ENCODE results near the gene KIAA1217. TPM values are rescaled to one million over a fixed set of nuclear protein-coding genes. Genes with fewer than 3 reads are reported as not detected.

Gene KIAA1217
- total RNA-seq, 1 donor from 2014 or later = 18.9 TPM

DNA sequence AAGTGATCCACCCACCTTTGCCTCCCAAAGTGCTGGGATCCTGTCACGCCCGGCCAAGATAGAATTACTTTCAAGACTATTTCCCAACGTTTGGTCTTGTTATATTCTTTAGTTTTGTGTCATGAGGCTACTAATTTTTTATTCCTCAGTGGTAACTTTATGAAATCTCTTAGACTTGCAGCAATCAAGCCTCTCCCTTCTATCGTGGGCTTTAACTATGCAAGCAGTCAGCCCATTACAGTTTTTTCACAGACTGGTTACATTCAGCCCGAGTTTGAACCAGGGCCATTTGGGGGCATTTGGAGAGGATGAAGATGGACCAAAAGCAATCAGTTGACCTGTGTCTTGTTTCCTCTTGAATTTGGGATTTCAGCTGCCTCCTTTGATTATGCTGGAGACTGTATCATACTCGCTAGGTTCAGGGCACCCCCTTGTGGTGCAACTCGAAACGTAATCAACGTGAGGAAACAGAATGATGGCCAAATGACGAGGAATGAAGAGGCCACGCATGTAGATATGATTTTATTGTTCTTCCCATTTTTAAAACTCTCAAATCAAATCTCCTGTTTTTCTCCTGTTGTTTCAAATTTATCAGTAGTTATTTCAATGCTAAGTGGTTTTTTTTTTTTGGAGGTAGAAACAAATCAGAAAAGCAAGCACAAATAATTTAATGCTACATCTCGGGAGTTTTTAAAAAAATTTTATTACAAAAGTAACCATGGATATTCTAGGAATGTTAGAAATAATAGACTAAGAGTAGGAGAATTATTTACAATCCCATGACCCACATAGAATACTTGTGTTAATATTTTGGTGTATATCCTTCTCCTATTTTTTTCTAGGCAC, 151.6 kb downstream of the KIAA1217 start:
- TF ChIP-seq, protein P1, sequence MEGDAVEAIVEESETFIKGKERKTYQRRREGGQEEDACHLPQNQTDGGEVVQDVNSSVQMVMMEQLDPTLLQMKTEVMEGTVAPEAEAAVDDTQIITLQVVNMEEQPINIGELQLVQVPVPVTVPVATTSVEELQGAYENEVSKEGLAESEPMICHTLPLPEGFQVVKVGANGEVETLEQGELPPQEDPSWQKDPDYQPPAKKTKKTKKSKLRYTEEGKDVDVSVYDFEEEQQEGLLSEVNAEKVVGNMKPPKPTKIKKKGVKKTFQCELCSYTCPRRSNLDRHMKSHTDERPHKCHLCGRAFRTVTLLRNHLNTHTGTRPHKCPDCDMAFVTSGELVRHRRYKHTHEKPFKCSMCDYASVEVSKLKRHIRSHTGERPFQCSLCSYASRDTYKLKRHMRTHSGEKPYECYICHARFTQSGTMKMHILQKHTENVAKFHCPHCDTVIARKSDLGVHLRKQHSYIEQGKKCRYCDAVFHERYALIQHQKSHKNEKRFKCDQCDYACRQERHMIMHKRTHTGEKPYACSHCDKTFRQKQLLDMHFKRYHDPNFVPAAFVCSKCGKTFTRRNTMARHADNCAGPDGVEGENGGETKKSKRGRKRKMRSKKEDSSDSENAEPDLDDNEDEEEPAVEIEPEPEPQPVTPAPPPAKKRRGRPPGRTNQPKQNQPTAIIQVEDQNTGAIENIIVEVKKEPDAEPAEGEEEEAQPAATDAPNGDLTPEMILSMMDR (IDR thresholded peaks at IDR 0.05; ENCODE audit: insufficient read depth, low read length, poor library complexity, severe bottlenecking) = peak; percentile 82
- Histone ChIP-seq H3K4me3 (ENCODE audit: low read depth, low read length) (no peak overlapping the region), H3K27me3 (ENCODE audit: control insufficient read depth, insufficient read depth, low read length) (no peaks in the 10 kb centered on the region), H3K36me3 (ENCODE audit: control insufficient read depth, insufficient read depth, low read length) (no peaks in the 10 kb centered on the region)
- DNase-seq (ENCODE audit: low read depth) = no peak

DNA sequence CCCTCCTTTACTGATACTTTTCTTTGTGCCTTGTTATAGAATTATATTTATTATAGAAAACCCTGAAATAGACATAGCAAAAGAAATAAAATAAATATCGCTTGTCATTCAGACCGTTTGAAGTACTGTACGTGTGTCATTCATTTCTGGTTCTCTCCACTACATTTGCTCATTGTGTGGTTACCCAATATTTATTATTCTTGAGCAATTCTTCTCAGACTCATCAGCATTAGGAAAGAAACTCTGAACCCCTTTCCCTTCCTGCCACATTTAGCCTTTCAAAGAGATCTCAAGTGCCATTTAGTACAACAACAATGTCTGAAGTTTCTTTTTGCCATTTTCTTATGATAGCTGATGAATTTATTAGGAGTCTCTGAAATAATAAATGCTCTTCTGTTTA, 154.1 kb downstream of the KIAA1217 start:
- TF ChIP-seq, protein P1 (IDR thresholded peaks at IDR 0.05; ENCODE audit: insufficient read depth, low read length, poor library complexity, severe bottlenecking) = no peak
- DNase-seq (ENCODE audit: low read depth) = no peak
- H3K36me3 ChIP-seq (ENCODE audit: control insufficient read depth, insufficient read depth, low read length) = no peaks in the 10 kb centered on the region
- H3K4me3 ChIP-seq (ENCODE audit: low read depth, low read length) = no peak overlapping the region
- H3K27me3 ChIP-seq (ENCODE audit: control insufficient read depth, insufficient read depth, low read length) = no peaks in the 10 kb centered on the region

DNA sequence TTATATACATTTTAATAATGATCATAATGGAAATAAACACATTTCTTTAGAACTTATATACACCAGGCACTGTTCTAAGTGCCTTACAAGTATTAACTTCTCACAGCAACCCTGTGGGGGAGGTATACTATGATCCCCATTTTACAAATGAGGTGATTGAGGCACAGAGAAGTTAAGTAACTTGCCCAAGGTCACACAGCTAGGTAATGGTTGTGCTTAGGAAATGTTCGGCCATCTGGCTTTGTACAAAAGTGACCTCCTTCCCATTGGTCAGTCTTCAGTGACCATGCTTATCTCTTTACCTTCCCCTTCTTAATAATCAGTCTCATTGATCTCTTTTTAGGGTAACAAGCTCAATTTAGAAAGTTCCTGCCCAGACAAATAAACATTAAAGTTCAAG, 158.8 kb downstream of the KIAA1217 start:
- no peak for DNase-seq (ENCODE audit: low read depth)
- H3K36me3 ChIP-seq (ENCODE audit: control insufficient read depth, insufficient read depth, low read length) = no peaks in the 10 kb centered on the region
- H3K27me3 ChIP-seq (ENCODE audit: control insufficient read depth, insufficient read depth, low read length) = no peaks in the 10 kb centered on the region
- TF ChIP-seq, protein P1 (IDR thresholded peaks at IDR 0.05; ENCODE audit: insufficient read depth, low read length, poor library complexity, severe bottlenecking) = no peak
- H3K4me3 ChIP-seq (ENCODE audit: low read depth, low read length) = no peak overlapping the region

DNA sequence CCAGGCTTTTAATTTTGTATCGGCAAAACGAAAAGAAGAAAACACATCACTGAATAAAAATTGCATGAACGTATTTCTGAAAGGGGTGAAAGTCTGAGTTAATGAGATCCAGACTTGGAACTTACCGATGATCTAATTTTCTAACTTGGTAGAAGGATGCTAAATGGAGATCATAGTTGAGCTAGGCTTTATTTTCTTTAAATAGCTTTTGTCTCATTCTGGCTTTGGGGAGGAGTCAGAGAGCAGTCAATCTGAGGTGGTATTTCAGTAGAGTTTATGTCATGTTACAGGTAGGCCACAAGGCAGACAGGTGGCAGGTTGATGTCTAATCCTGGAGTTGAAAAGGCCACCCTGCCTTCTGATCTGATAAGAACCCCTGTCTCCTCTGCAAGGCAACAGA, 161.9 kb downstream of the KIAA1217 start:
- Histone ChIP-seq H3K27me3 (ENCODE audit: control insufficient read depth, insufficient read depth, low read length) (no peaks in the 10 kb centered on the region), H3K4me3 (ENCODE audit: low read depth, low read length) (no peak overlapping the region), H3K36me3 (ENCODE audit: control insufficient read depth, insufficient read depth, low read length) (no peaks in the 10 kb centered on the region)
- no peak for DNase-seq (ENCODE audit: low read depth)
- TF ChIP-seq, protein P1 (IDR thresholded peaks at IDR 0.05; ENCODE audit: insufficient read depth, low read length, poor library complexity, severe bottlenecking) = no peak

DNA sequence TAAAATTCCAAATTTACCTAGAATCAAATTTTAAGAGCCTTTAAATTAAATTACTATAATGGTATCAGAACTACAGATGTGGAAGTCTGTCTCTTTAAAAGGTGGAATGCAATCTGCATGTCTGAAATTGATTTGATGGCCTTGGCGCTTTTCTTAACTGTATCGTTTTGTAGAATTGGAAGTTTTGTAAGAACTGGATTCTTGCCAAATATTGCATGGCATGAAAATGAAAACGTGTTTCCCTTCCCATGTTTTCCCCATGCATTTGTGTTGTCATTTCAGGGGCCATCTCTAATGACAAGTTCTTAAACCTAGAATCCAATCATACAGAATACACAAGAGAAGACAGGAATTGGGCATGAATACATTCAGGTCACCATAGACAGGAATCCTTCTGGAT, 162.5 kb downstream of the KIAA1217 start:
- no peak overlapping the region for H3K4me3 ChIP-seq (ENCODE audit: low read depth, low read length)
- no peaks in the 10 kb centered on the region for H3K36me3 ChIP-seq (ENCODE audit: control insufficient read depth, insufficient read depth, low read length)
- TF ChIP-seq, protein P1 (IDR thresholded peaks at IDR 0.05; ENCODE audit: insufficient read depth, low read length, poor library complexity, severe bottlenecking) = no peak
- no peak for DNase-seq (ENCODE audit: low read depth)
- H3K27me3 ChIP-seq (ENCODE audit: control insufficient read depth, insufficient read depth, low read length) = no peaks in the 10 kb centered on the region
